A673 (cell line): Measurements from ENCODE around the gene SMARCAD1.

Experiments
- CTCF ChIP-seq: fragments of 300-800, 200-600 bp; sonication (generic); conservative IDR thresholded peaks from 2 replicates; pipeline ENCODE4 v1.5.1; 2017; ENCODE audit warnings: low read depth, mild to moderate bottlenecking, antibody characterized with exemption, low read length, moderate library complexity, mixed read lengths
- EZH2 ChIP-seq: fragments of 200-600 bp; sonication (generic); IDR thresholded peaks from 2 replicates; pipeline ENCODE4 v1.6.1; 2017; ENCODE audit warnings: borderline replicate concordance, low read depth, mild to moderate bottlenecking, mixed read lengths, antibody characterized with exemption, low read length; ENCODE audit not compliant: poor library complexity, severe bottlenecking

- TF ChIP-seq CTCF = no peak
- TF ChIP-seq EZH2 = no peak
Measured at GRCh38 chr4:94271248-94271647, 63.6 kb downstream of the SMARCAD1 start.
